Panc1 (cell line): ENCODE data around the gene ZNF211. TPM values are rescaled to one million over a fixed set of nuclear protein-coding genes. Genes with fewer than 3 reads are reported as not detected.

ENCODE experiments used
- ATAC-seq: fragments of 200-7000 bp; cut with Tn5 transposase; 2 replicates; pipeline ENCODE4 v1.9.1; 2020; ENCODE audit warnings: mild to moderate bottlenecking, moderate library complexity
- BruUV-seq: library from RNA; stranded (reverse); fragments of 400-500 nt; replicated peaks from 2 replicates; lab custom pipeline; 2021; lab: Mats Ljungman, UMichigan
- CTCF ChIA-PET: fragments of 300-600 bp; sonication (Branson Sonifier 250); formaldehyde crosslinking; loops from one replicate; lab custom pipeline; 2022; ENCODE audit warnings: antibody characterized with exemption; lab: Charles Lee
- POLR2A ChIA-PET: fragments of 300-600 bp; sonication (Branson Sonifier 250); formaldehyde crosslinking; loops from one replicate; lab custom pipeline; 2022; ENCODE audit warnings: antibody characterized with exemption; lab: Charles Lee
- DNase-seq: peaks from one replicate; pipeline ENCODE4 v3.0.0-alpha.2; 2010; ENCODE audit warnings: low read depth, low spot score
- H3K27ac ChIP-seq: 2 replicates; pipeline ENCODE4 v1.5.1; 2011; ENCODE audit warnings: mild to moderate bottlenecking, low read length, inconsistent platforms
- H3K27me3 ChIP-seq: fragments of 200-500 bp; sonication (Bioruptor generic); 2 replicates; pipeline ENCODE4 v1.6.0; 2014; ENCODE audit warnings: low read length, inconsistent platforms; ENCODE audit not compliant: control insufficient read depth, insufficient read depth
- H3K36me3 ChIP-seq: fragments of 200-500 bp; sonication (Bioruptor generic); 2 replicates; pipeline ENCODE4 v1.5.1; 2014; ENCODE audit warnings: inconsistent platforms, mild to moderate bottlenecking, low read length, moderate library complexity; ENCODE audit not compliant: control insufficient read depth, insufficient read depth
- H3K4me1 ChIP-seq: 2 replicates; pipeline ENCODE4 v1.5.1; 2011; ENCODE audit warnings: inconsistent platforms, mild to moderate bottlenecking, low read length, moderate library complexity; ENCODE audit not compliant: control insufficient read depth, insufficient read depth
- H3K4me3 ChIP-seq, 2 experiments: 2 replicates each; pipeline ENCODE4 v1.5.1; 2011 to 2012; ENCODE audit warnings: low read depth in 2 of 2, low read length in 2 of 2, mild to moderate bottlenecking in 2 of 2, inconsistent platforms in 1 of 2, moderate library complexity in 1 of 2
- H3K9me3 ChIP-seq: fragments of 200-500 bp; sonication (Bioruptor generic); 2 replicates; pipeline ENCODE4 v1.5.1; 2014; ENCODE audit warnings: low read depth, mild to moderate bottlenecking, inconsistent platforms, low read length, moderate library complexity; ENCODE audit not compliant: control insufficient read depth, insufficient read depth
- CTCF ChIP-seq: fragments of 450-650 bp; IDR thresholded peaks from 2 replicates; pipeline ENCODE4 v1.5.1; 2017; ENCODE audit warnings: mild to moderate bottlenecking
- POLR2AphosphoS5 ChIP-seq: IDR thresholded peaks from 2 replicates; pipeline ENCODE4 v1.6.1; 2012; ENCODE audit warnings: mild to moderate bottlenecking, low read depth, low read length, moderate library complexity
- SIN3A ChIP-seq: IDR thresholded peaks from 2 replicates; pipeline ENCODE4 v1.6.1; 2012; ENCODE audit warnings: low read depth, mild to moderate bottlenecking, low read length, moderate library complexity, borderline replicate concordance; ENCODE audit not compliant: insufficient read depth
- TCF7L2 ChIP-seq: IDR thresholded peaks from 2 replicates; pipeline ENCODE4 v1.6.1; 2011; ENCODE audit warnings: mild to moderate bottlenecking, low read depth, low read length, inconsistent platforms
- in situ Hi-C: cut with HindIII; loops from 2 replicates; pipeline ENCODE4 v1.10.0; 2016; ENCODE audit warnings: low sequenced_read_pairs, low pct_unique_long_range_greater_than_20kb
- intact Hi-C: fragments of 100-400 bp; cut with micrococcal nuclease; formaldehyde crosslinking; loops from one replicate; pipeline ENCODE4 v1.10.0; 2022; ENCODE audit not compliant: unreplicated experiment
- total RNA-seq: library from RNA; stranded (reverse); gene quantifications from one replicate; pipeline ENCODE4 v1.2.1, GENCODE V29; 2021; ENCODE audit not compliant: unreplicated experiment
- TF ChIP-seq, protein P1 (sequence below), 2 experiments: IDR thresholded peaks; 2 replicates each; pipeline ENCODE4 v1.6.1; 2011 to 2012; ENCODE audit warnings: low read depth in 2 of 2, control low read depth in 1 of 2, low read length in 1 of 2, mild to moderate bottlenecking in 1 of 2, moderate library complexity in 1 of 2; ENCODE audit not compliant: insufficient read depth in 1 of 2

The ZNF211 gene
- total RNA-seq, 1 experiment from 2014 or later: 13.9 TPM

- no peak for TF ChIP-seq TCF7L2
- no TSS peak for BruUV-seq
- H3K4me3 ChIP-seq: no peak overlapping the region
- ATAC-seq (no peak), DNase-seq (no peak)
- ChIA-PET CTCF (interaction anchor here (0.5 to 0.6 kb wide), 2 partner anchors 411 to 1323 kb away, joined by 3 to 8 read pairs; no protein-coding TSS in a partner anchor), POLR2A (interaction anchor here (0.6 kb wide), 4 partner anchors 101 to 1118 kb away, joined by 5 to 15 read pairs (median 8); no protein-coding TSS in a partner anchor)
- in situ Hi-C loops: loop anchor here (10.0 kb wide), 1 partner anchor 58 kb away; the partner anchor contains the start of gene ZNF134
- intact Hi-C loops: no loop called here
- no peaks in the 10 kb centered on the region; the same call in 1 of the 2 replicates for H3K27me3 ChIP-seq
- no peaks in the 10 kb centered on the region for H3K36me3 ChIP-seq
- H3K4me1 ChIP-seq: no peaks in the 10 kb centered on the region
- H3K9me3 ChIP-seq: no peaks in the 10 kb centered on the region
- no peak overlapping the region for H3K27ac ChIP-seq
Measured at GRCh38 chr19:57672466-57672865, 39.5 kb downstream of the ZNF211 start.

- TF ChIP-seq POLR2AphosphoS5 (no peak), CTCF (no peak), TCF7L2 (no peak), SIN3A (no peak)
- TF ChIP-seq, protein P1, sequence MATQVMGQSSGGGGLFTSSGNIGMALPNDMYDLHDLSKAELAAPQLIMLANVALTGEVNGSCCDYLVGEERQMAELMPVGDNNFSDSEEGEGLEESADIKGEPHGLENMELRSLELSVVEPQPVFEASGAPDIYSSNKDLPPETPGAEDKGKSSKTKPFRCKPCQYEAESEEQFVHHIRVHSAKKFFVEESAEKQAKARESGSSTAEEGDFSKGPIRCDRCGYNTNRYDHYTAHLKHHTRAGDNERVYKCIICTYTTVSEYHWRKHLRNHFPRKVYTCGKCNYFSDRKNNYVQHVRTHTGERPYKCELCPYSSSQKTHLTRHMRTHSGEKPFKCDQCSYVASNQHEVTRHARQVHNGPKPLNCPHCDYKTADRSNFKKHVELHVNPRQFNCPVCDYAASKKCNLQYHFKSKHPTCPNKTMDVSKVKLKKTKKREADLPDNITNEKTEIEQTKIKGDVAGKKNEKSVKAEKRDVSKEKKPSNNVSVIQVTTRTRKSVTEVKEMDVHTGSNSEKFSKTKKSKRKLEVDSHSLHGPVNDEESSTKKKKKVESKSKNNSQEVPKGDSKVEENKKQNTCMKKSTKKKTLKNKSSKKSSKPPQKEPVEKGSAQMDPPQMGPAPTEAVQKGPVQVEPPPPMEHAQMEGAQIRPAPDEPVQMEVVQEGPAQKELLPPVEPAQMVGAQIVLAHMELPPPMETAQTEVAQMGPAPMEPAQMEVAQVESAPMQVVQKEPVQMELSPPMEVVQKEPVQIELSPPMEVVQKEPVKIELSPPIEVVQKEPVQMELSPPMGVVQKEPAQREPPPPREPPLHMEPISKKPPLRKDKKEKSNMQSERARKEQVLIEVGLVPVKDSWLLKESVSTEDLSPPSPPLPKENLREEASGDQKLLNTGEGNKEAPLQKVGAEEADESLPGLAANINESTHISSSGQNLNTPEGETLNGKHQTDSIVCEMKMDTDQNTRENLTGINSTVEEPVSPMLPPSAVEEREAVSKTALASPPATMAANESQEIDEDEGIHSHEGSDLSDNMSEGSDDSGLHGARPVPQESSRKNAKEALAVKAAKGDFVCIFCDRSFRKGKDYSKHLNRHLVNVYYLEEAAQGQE (IDR thresholded peaks at IDR 0.05; ENCODE audit: insufficient read depth in 1 of 2, low read depth in 2 of 2, low read length in 1 of 2): no peak
- no peaks in the 10 kb centered on the region; the same call in 1 of the 2 replicates for H3K9me3 ChIP-seq
- no TSS peak for BruUV-seq
- no peaks in the 10 kb centered on the region for H3K36me3 ChIP-seq
- no peak overlapping the region for H3K4me3 ChIP-seq
- H3K27me3 ChIP-seq: no peaks in the 10 kb centered on the region; the same call in 1 of the 2 replicates
- no peaks in the 10 kb centered on the region for H3K4me1 ChIP-seq
- ChIA-PET CTCF (no interaction called here), POLR2A (no interaction called here)
- DNase-seq (no peak), ATAC-seq (no peak)
- intact Hi-C loops (no loop called here), in situ Hi-C loops (loop anchor here (10.0 kb wide), 1 partner anchor 61 kb away; the partner anchor contains the start of gene ZNF134)
- no peak overlapping the region for H3K27ac ChIP-seq
Measured at GRCh38 chr19:57675881-57676280, 42.9 kb downstream of the ZNF211 start.

DNA sequence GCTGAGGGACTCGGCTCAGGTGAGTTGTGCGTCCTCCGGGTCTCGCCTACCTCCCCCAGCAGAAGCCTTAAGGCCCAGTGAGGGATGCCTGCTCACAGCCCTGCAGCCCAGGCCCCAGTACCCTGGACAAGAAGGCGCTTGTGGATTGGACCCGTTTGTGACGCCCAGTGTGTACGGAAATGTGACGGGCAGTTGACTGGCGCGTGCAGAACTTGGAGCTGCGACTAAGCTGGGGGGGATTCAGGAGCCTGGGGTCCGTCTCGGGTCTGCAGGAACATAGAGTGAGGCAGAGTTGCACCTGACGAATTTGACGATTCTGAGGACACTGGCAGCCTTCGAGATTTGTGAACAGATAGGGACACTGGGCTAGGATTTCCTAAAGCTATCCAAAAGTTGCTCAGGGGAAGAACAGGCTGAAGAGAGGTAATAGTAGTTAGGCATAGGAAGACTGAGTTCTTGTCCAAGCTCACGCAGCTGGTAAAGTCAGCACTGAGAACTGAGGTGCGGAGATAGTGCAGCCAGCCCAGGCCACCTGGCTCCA, 49.3 kb downstream of the ZNF211 start:
- Histone ChIP-seq H3K27ac (peak overlapping the region; percentile 80), H3K36me3 (0 out of 2 replicates have a peak, but pooled peaks cover 6% of the 10 kb centered on the region), H3K4me1 (no peaks in the 10 kb centered on the region), H3K4me3 (peak overlapping the region; percentile 79 to 87), H3K9me3 (peaks cover 52% of the 10 kb centered on the region), H3K27me3 (no peaks in the 10 kb centered on the region)
- DNase-seq (no peak), ATAC-seq (peak; percentile 65; the same call in 1 of the 2 replicates)
- no peak for TF ChIP-seq TCF7L2
- no peak for TF ChIP-seq POLR2AphosphoS5
- no peak for TF ChIP-seq CTCF
- no TSS peak for BruUV-seq
- intact Hi-C loops (no loop called here), in situ Hi-C loops (no loop called here)
- POLR2A ChIA-PET: interaction anchor here (0.9 kb wide), 1 partner anchor 234 kb away, joined by 5 read pairs; the partner anchor contains the start of gene ZNF417
- CTCF ChIA-PET: interaction anchor here (0.5 to 0.6 kb wide), 2 partner anchors 7 to 50 kb away, joined by 3 read pairs; partner anchors contain the start of gene ZNF211
